GM12878 (cell line): ENCODE results near the gene PSPC1. TPM values are rescaled to one million over a fixed set of nuclear protein-coding genes. Genes with fewer than 3 reads are reported as not detected.
"Not testable (repeated sequence)": the region's sequence is repeated elsewhere in the genome, so short reads cannot be mapped to it uniquely, and the experiment has no call there.

Experiments
- ATAC-seq: fragments of 200-7000 bp; cut with Tn5 transposase; 3 replicates; pipeline ENCODE4 v1.9.1; 2020; ENCODE audit warnings: mild to moderate bottlenecking, moderate library complexity
- Bru-seq: library from RNA; stranded (reverse); fragments of 400-500 nt; gene quantifications from one replicate; lab custom pipeline; 2021; lab: Mats Ljungman, UMichigan
- BruChase-seq, 2 experiments: library from RNA; stranded (reverse); fragments of 400-500 nt; gene quantifications; one replicate each; lab custom pipeline; 2021; lab: Mats Ljungman, UMichigan
- BruUV-seq: library from RNA; stranded (reverse); fragments of 400-500 nt; replicated peaks from 2 replicates; lab custom pipeline; 2021; lab: Mats Ljungman, UMichigan
- CTCF ChIA-PET: fragments of 300-600 bp; sonication (Branson Sonifier 250); formaldehyde crosslinking; extraction: SDS; loops from one replicate; lab custom pipeline; 2021; ENCODE audit warnings: inconsistent platforms; lab: Yijun Ruan, JAX
- POLR2A ChIA-PET: fragments of 350-600 bp; formaldehyde crosslinking; extraction: SDS; loops from one replicate; lab custom pipeline; 2021; ENCODE audit warnings: inconsistent platforms; lab: Charles Lee
- RAD21 ChIA-PET: fragments of 300-600 bp; sonication (Branson Sonifier 250); formaldehyde crosslinking; loops from one replicate; lab custom pipeline; 2023; ENCODE audit warnings: antibody characterized with exemption; ENCODE audit not compliant: unreplicated experiment; lab: Charles Lee
- SMC1A ChIA-PET: fragments of 300-600 bp; sonication (Branson Sonifier 250); formaldehyde crosslinking; loops from one replicate; lab custom pipeline; 2023; ENCODE audit not compliant: unreplicated experiment, uncharacterized antibody; lab: Charles Lee
- DNase-seq: peaks from one replicate; pipeline ENCODE4 v3.0.0-alpha.2; 2011; ENCODE audit warnings: low read depth, low spot score
- FAIRE-seq: peaks from 3 replicates; lab custom pipeline; 2011; peaks lifted over from hg19 to GRCh38; lab: Jason Lieb, UNC
- H2AFZ ChIP-seq: 2 replicates; pipeline ENCODE4 v1.6.0; 2011; ENCODE audit warnings: low read depth, low read length, control low read depth; ENCODE audit not compliant: control insufficient read depth
- H3K27ac ChIP-seq: 2 replicates; pipeline ENCODE4 v1.5.1; 2011; ENCODE audit warnings: control low read depth; ENCODE audit not compliant: control insufficient read depth, insufficient read depth
- H3K27me3 ChIP-seq, 2 experiments: replicated peaks in 1 of 2; 2 replicates each; pipeline versions ENCODE4 v1.6.0 to v1.6.1; 2011; ENCODE audit warnings: low read length in 1 of 2; ENCODE audit not compliant: control insufficient read depth in 2 of 2, insufficient read depth in 2 of 2
- H3K36me3 ChIP-seq, 2 experiments: 2 replicates each; pipeline ENCODE4 v1.5.1; 2011; ENCODE audit warnings: low read length in 1 of 2; ENCODE audit not compliant: control insufficient read depth in 2 of 2, insufficient read depth in 2 of 2
- H3K4me1 ChIP-seq: 2 replicates; pipeline ENCODE4 v1.6.1; 2011; ENCODE audit warnings: mild to moderate bottlenecking, low read length, moderate library complexity, mixed read lengths; ENCODE audit not compliant: control insufficient read depth, insufficient read depth
- H3K4me2 ChIP-seq: 2 replicates; pipeline ENCODE4 v1.6.0; 2011; ENCODE audit warnings: control low read depth; ENCODE audit not compliant: control insufficient read depth, insufficient read depth
- H3K4me3 ChIP-seq: fragments of 200-600 bp; sonication (generic); 2 replicates; pipeline ENCODE4 v1.5.1; 2016
- H3K79me2 ChIP-seq: 2 replicates; pipeline ENCODE4 v1.6.0; 2011; ENCODE audit warnings: low read length; ENCODE audit not compliant: control insufficient read depth, insufficient read depth
- H3K9ac ChIP-seq: 2 replicates; pipeline ENCODE4 v1.8.0; 2011; ENCODE audit warnings: low read length, control low read depth, mixed read lengths; ENCODE audit not compliant: control insufficient read depth, insufficient read depth
- H3K9me3 ChIP-seq: replicated peaks from 3 replicates; pipeline ENCODE4 v1.5.1; 2011; ENCODE audit warnings: mild to moderate bottlenecking, low read length; ENCODE audit not compliant: control insufficient read depth, insufficient read depth
- H4K20me1 ChIP-seq: 2 replicates; pipeline ENCODE4 v1.6.0; 2011; ENCODE audit not compliant: control insufficient read depth, insufficient read depth
- ATF7 ChIP-seq: fragments of 450-650 bp; IDR thresholded peaks from 2 replicates; pipeline ENCODE4 v1.6.1; 2016; ENCODE audit warnings: low read depth, mild to moderate bottlenecking
- BHLHE40 ChIP-seq, 2 experiments: fragments of 450-650 bp in 1 of 2; IDR thresholded peaks; 2 replicates each; pipeline ENCODE4 v1.6.1; 2011 to 2017; ENCODE audit warnings: low read depth in 2 of 2, borderline replicate concordance in 1 of 2, improper control_type of control experiment in 1 of 2, low read length in 1 of 2, mild to moderate bottlenecking in 1 of 2
- HDGF ChIP-seq: fragments of 450-650 bp; IDR thresholded peaks from 2 replicates; pipeline ENCODE4 v1.6.1; 2016; ENCODE audit warnings: antibody characterized with exemption
- MAX ChIP-seq: IDR thresholded peaks from 2 replicates; pipeline ENCODE4 v1.6.1; 2012; ENCODE audit warnings: low read depth, low read length, improper control_type of control experiment
- MXI1 ChIP-seq: fragments of 150-350 bp; IDR thresholded peaks from 2 replicates; pipeline ENCODE4 v1.6.1; 2011; ENCODE audit warnings: low read depth, mild to moderate bottlenecking, inconsistent platforms, low read length, improper control_type of control experiment
- MYB ChIP-seq: fragments of 150-350 bp; IDR thresholded peaks from 2 replicates; pipeline ENCODE4 v1.6.1; 2014; ENCODE audit warnings: mild to moderate bottlenecking, low read depth, low read length, borderline replicate concordance
- NR2F1 ChIP-seq: fragments of 450-650 bp; conservative IDR thresholded peaks from 2 replicates; pipeline ENCODE4 v1.6.1; 2017; ENCODE audit warnings: mild to moderate bottlenecking
- NRF1 ChIP-seq: conservative IDR thresholded peaks from 2 replicates; pipeline ENCODE4 v1.6.1; 2011; ENCODE audit warnings: mild to moderate bottlenecking, low read depth, low read length, improper control_type of control experiment
- POLR2A ChIP-seq: IDR thresholded peaks from 2 replicates; pipeline ENCODE4 v1.6.1; 2011; ENCODE audit warnings: low read depth, mild to moderate bottlenecking, low read length
- POLR2AphosphoS5 ChIP-seq: IDR thresholded peaks from 2 replicates; pipeline ENCODE4 v1.6.1; 2011; ENCODE audit warnings: mild to moderate bottlenecking, low read length, inconsistent platforms
- RUNX3 ChIP-seq: IDR thresholded peaks from 2 replicates; pipeline ENCODE4 v1.6.1; 2012; ENCODE audit warnings: low read length, inconsistent platforms
- ZBTB33 ChIP-seq: fragments of 450-650 bp; IDR thresholded peaks from 2 replicates; pipeline ENCODE4 v1.6.1; 2017; ENCODE audit warnings: mild to moderate bottlenecking
- ZNF207 ChIP-seq: fragments of 450-650 bp; IDR thresholded peaks from 2 replicates; pipeline ENCODE4 v1.6.1; 2014; ENCODE audit warnings: antibody characterized with exemption, mild to moderate bottlenecking, borderline replicate concordance
- WGBS: methylation state at CpG from one replicate; pipeline ENCODE4 v1.1.6; 2016; ENCODE audit warnings: low lambda C conversion rate; ENCODE audit not compliant: insufficient replicate concordance, insufficient coverage; ENCODE audit errors: missing lambda C conversion rate; 5-methylcytosine and 5-hydroxymethylcytosine counted together
- in situ Hi-C: fragments of 300-500 bp; cut with MboI; formaldehyde crosslinking; loops from 9 replicates; pipeline ENCODE4 v1.14.3; 2018; ENCODE audit warnings: mixed read lengths
- intact Hi-C: fragments of 100-400 bp; cut with micrococcal nuclease; formaldehyde crosslinking; loops from one replicate; pipeline ENCODE4 v1.14.2; 2022; ENCODE audit not compliant: unreplicated experiment
- long read RNA-seq, 2 experiments: library from polyadenylated mRNA; unstranded; transcript quantifications; one replicate each; pipeline ENCODE4 v2.0.0, GENCODE V29; 2019 to 2020
- polyA minus RNA-seq, 3 experiments: library from RNA; depleted of rRNA, polyadenylated mRNA; stranded (reverse); fragments of >200 nt; gene quantifications; 2 replicates each; pipeline ENCODE4 v1.2.3, GENCODE V29; 2011
- polyA plus RNA-seq, 11 experiments: library from polyadenylated mRNA; depleted of rRNA in 4 of 11; unstranded in 6 of 11; stranded (reverse) in 5 of 11; fragments of >200 nt; fragmentation: Nextera tagmentation in 4 of 11; fragmentation: Illumina TruSeq in 1 of 11; extraction: Ambion mirVana in 4 of 11; extraction: Trizol in 1 of 11; gene quantifications; 1 replicate in 1 of 11; 2 replicates in 10 of 11; pipeline versions ENCODE4 v1.2.1 to v1.2.3, GENCODE V29; 2011 to 2016; ENCODE audit warnings: inconsistent platforms in 2 of 11, missing spikeins in 2 of 11, low read depth in 1 of 11
- total RNA-seq, 4 experiments: library from RNA; depleted of rRNA in 3 of 4; stranded (reverse); fragments of >200 nt in 3 of 4; fragmentation: Illumina TruSeq in 1 of 4; extraction: Trizol in 1 of 4; gene quantifications; 2 replicates each; pipeline versions ENCODE4 v1.2.1 to v1.2.3, GENCODE V29; 2013 to 2021

Gene PSPC1
- total RNA-seq (2013; cell fraction: nucleolus; rRNA removed), result 180 and 195 TPM in 2 replicates
- total RNA-seq (2014; rRNA removed) (68.8 and 70.0 TPM in 2 replicates), total RNA-seq (2014; rRNA removed; fragmentation: Illumina TruSeq; extraction: Trizol) (65.6 and 66.7 TPM in 2 replicates), total RNA-seq (2021) (59.9 and 71.5 TPM in 2 replicates), polyA plus RNA-seq (2011; rRNA removed) (66.8 and 83.5 TPM in 2 replicates), polyA plus RNA-seq (2014; fragmentation: Illumina TruSeq; extraction: Trizol) (72.7 and 74.4 TPM in 2 replicates), polyA plus RNA-seq (2014; fragmentation: Nextera tagmentation; extraction: Ambion mirVana) (10 to 100 TPM; 17.7 to 28.4 TPM), polyA plus RNA-seq (2014; rRNA removed) (75.8 and 76.3 TPM in 2 replicates), polyA plus RNA-seq (2016; fragmentation: Nextera tagmentation; extraction: Ambion mirVana) (10 to 100 TPM; 42.7 to 42.9 TPM), polyA minus RNA-seq (2011; rRNA and poly(A)+ RNA removed) (68.2 and 93.0 TPM in 2 replicates), Bru-seq, nascent RNA (percentile 89 among the genes with signal in this experiment), BruChase-seq, experiment 1, labeled RNA remaining after a 6-hour chase (percentile 90 among the genes with signal in this experiment), BruChase-seq, experiment 2, labeled RNA remaining after a 2-hour chase (percentile 92 among the genes with signal in this experiment)
- 18.7 TPM for polyA plus RNA-seq (2011; ENCODE audit: low read depth)
- polyA plus RNA-seq (2011; cell fraction: cytosol; rRNA removed), result 42.4 and 56.1 TPM in 2 replicates
- 58.3 and 76.0 TPM in 2 replicates for polyA plus RNA-seq (2011; cell fraction: nucleus; rRNA removed)
- polyA plus RNA-seq (2012), result 32.5 and 42.7 TPM in 2 replicates
- polyA minus RNA-seq (2011; cell fraction: cytosol; rRNA and poly(A)+ RNA removed), result 15.6 and 22.6 TPM in 2 replicates
- 70.6 and 144 TPM in 2 replicates for polyA minus RNA-seq (2011; cell fraction: nucleus; rRNA and poly(A)+ RNA removed)
- long read RNA-seq, experiment 1, transcript PSPC1-201 (9 exons, 2,407 nt), result major isoform, 57 of 75 reads
- long read RNA-seq, experiment 1, transcript PSPC1-203 (8 exons, 1,647 nt), result minor isoform, 5 of 75 reads
- long read RNA-seq, experiment 1, partial matches to known transcripts, result 1 of 75 reads
- long read RNA-seq, experiment 1, other reads (novel, unspliced or antisense), result 5 of 75 reads
- long read RNA-seq, experiment 2, transcript PSPC1-204 (8 exons, 1,709 nt), result minor isoform, 19 of 511 reads
- long read RNA-seq, experiment 2, transcript PSPC1-201 (9 exons, 2,407 nt), result major isoform, 359 of 511 reads
- long read RNA-seq, experiment 2, transcript PSPC1-203 (8 exons, 1,647 nt), result minor isoform, 34 of 511 reads
- long read RNA-seq, experiment 2, transcript PSPC1-206 (10 exons, 2,013 nt), result minor isoform, 11 of 511 reads
- long read RNA-seq, experiment 2, partial matches to known transcripts, result 48 of 511 reads
- long read RNA-seq, experiment 2, other reads (novel, unspliced or antisense), result 39 of 511 reads

- DNase-seq, result peak; percentile 89
- SMC1A ChIA-PET, result interaction anchor here (1.0 to 1.6 kb wide), 3 partner anchors 10 to 174 kb away, joined by 3 to 4 read pairs (median 3); partner anchors contain the start of gene ZMYM5
- RAD21 ChIA-PET, result interaction anchor here (1.0 to 1.2 kb wide), 2 partner anchors 79 to 81 kb away, joined by 3 to 6 read pairs; partner anchors contain the start of gene ZMYM5
- H3K4me1 ChIP-seq, H3K27me3 ChIP-seq, H3K9me3 ChIP-seq, in situ Hi-C loops, H4K20me1 ChIP-seq, H3K36me3 ChIP-seq: not testable (repeated sequence)
- POLR2A ChIA-PET, result interaction anchor here (0.6 to 2.1 kb wide), 6 partner anchors 9 to 110 kb away, joined by 3 to 6 read pairs (median 4); partner anchors contain the start of gene ZMYM5
- FAIRE-seq, result peak; percentile 99
- WGBS, result 16% methylated on average over 50 of the region's 50 CpGs
- peak; percentile 92 for ATAC-seq
- Histone ChIP-seq H3K4me2 (peak within 1 kb of the TSS; percentile 24), H2AFZ (peak within 1 kb of the TSS; percentile 83), H3K27ac (peak within 1 kb of the TSS; percentile 92), H3K9ac (peak within 1 kb of the TSS; percentile 96), H3K4me3 (peak within 1 kb of the TSS; percentile 97), H3K79me2 (peaks cover 22% of the 10 kb centered on the region)
- CTCF ChIA-PET, result interaction anchor here (0.5 kb wide), 1 partner anchor 16 kb away, joined by 4 read pairs; no protein-coding TSS in a partner anchor
- intact Hi-C loops, result loop anchor here (1.0 to 5.0 kb wide), 2 partner anchors 80 to 174 kb away; partner anchors contain the start of genes ZMYM2 and ZMYM5
- BruUV-seq, result TSS peak; percentile 93
- peak in 1 of 2 experiments; percentile 32; a peak in 1 of 4 replicates for TF ChIP-seq BHLHE40 (IDR thresholded peaks at IDR 0.05; ENCODE audit: borderline replicate concordance in 1 of 2, low read depth in 2 of 2, low read length in 1 of 2)
- TF ChIP-seq MAX, result peak; percentile 58; the same call in 1 of the 2 replicates
- TF ChIP-seq ZNF207, result peak; percentile 50; the same call in 1 of the 2 replicates
- 0 out of 2 replicates have a peak, but pooled peaks have one; percentile 15 for TF ChIP-seq ATF7
- peak; percentile 60 for TF ChIP-seq NRF1
- peak; percentile 59; the same call in 1 of the 2 replicates for TF ChIP-seq ZBTB33
- TF ChIP-seq HDGF, result peak; percentile 85
- peak; percentile 62; the same call in 1 of the 2 replicates for TF ChIP-seq MXI1
- TF ChIP-seq RUNX3, result peak; percentile 40
- TF ChIP-seq POLR2A, result peak; percentile 91
- peak; percentile 96 for TF ChIP-seq POLR2AphosphoS5
- TF ChIP-seq MYB, result 0 out of 2 replicates have a peak, but pooled peaks have one; percentile 58
- 0 out of 2 replicates have a peak, but pooled peaks have one; percentile 17 for TF ChIP-seq NR2F1
These were observed at the start of gene PSPC1 for GRCh38 chr13:19782727-19783682. Gene PSPC1, minus strand, starts transcription at chr13:19782945. Its CDS starts 188 bp downstream, at chr13:19782757.
